ENCODE results near the gene XYLT1.
"Not testable (repeated sequence)": the region's sequence is repeated elsewhere in the genome, so short reads cannot be mapped to it uniquely, and the experiment has no call there.

The XYLT1 gene

DNA sequence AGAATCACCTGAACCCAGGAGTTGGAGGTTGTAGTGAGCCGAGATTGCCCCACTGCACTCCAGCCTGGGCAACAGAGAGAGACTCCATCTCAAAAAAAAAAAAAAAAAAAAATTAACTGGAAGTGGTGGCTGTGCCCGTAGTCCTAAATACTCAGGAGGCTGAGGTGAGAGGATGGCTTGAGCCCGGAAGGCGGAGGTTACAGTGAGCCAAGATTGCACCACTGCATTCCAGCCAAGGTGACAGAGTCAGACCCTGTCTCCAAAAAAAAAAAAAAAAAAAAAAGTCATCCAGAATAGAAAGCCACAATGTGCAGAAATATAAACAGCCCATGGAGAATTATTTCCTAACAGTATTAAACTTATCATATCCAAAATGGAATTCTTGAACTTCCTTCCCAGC, 11.6 kb upstream of the XYLT1 start:
- not testable (repeated sequence) for DNase-seq

DNA sequence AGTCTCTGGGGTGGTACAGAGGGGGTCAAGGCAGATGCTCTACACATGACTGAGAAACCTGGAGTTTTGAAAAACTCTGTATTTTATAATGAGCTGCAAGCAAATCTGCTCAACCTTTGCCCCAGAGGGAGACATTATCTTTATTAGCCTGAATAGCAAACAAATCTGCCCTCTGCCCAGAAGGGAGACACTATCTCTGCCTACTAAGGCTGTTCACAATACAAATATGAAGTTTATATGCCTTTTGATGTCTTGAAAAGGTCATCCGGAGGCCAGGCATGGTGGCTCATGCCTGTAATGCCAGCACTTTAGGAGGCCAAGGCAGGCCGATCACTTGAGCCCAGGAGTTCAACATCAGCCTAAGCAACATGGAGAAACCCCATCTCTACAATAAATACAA, 11.0 kb upstream of the XYLT1 start:
- no peak for DNase-seq

- DNase-seq, result not testable (repeated sequence)
Measured at GRCh38 chr16:17477260-17477545, 6.4 kb upstream of the XYLT1 start.

DNA sequence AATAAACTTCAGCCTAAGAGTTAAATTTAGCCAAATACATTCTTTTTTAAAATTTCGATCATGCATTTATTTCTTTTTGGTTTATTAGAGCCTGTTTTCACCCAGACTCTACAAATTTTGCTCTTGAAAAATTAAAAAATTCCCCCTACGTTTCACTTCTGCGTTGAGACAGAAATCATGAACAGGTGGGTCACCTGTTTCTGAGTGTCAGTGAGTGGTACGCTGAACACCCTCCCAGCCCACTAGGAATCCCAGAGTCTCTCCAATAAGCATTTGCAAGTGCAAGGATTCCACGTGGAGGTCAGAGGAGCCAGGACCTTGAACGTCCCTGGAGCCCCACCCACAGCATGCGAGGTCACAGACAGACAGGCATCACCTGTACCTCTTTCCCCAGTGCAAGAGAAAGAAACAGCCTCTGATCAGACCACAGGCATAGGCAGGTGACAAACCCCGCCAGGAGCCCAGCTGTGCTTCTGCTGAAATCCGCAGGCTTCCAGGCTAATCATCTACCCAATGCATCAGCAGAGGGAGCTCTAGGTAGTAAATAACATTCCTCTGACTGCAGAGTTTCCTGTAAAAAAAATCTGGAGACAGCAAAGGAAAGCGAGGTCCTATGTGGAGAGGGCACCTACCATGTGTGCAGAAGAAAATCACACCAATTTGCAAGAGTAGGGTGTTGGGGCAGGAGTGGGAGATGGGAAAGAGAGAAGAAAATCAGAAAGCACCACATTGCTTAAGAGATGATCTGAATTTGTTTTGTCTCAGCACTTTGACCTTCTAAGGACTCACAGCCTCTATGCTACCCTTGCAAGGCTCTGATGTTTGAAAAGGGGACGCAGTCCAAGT, 5.9 kb upstream of the XYLT1 start:
- DNase-seq, result peak; percentile 17

- no peak for DNase-seq
Measured at GRCh38 chr16:17475104-17475503, 4.3 kb upstream of the XYLT1 start.

DNA sequence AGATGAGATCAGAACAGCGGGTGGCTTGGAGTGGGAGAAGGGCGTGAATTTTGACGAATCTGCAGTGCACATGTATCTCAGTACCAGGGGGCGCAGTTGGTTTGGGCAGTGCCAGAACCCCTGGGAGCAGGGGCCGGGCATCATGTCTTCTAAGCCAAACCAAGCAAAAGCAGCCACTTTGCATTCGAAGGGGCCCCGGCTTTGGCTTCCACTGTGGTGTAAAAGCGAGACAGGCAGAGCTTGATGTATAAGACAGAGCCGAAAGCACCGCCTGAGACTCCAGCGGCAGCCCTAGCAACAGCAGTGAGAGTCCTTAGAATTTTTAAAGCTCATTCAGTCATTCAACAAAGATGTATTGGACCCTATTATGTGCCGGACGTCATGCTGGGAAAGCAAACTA, 3.8 kb upstream of the XYLT1 start:
- DNase-seq, result no peak

DNA sequence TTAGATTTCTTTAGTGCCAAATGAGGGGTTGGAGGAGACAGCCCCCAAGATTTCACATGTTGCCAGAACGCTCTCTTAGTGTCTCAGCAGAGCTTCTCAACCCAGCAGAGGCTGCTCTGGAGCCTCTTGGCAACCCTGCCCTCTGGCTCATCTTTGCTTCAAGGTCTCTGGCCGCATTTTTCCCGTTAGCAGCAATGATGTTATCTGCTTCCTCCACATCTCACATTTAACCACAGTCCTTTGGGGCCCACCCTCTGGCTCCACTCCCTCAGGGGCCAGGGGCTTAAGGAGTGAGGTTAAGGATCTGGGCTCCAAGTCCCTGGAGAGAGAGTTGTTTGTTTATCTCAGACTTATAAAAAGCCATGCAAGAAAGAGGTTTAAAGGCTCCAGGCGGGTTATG, 3.3 kb upstream of the XYLT1 start:
- no peak for DNase-seq

- DNase-seq, result no peak
Measured at GRCh38 chr16:17471719-17472461, 1.1 kb upstream of the XYLT1 start.

DNA sequence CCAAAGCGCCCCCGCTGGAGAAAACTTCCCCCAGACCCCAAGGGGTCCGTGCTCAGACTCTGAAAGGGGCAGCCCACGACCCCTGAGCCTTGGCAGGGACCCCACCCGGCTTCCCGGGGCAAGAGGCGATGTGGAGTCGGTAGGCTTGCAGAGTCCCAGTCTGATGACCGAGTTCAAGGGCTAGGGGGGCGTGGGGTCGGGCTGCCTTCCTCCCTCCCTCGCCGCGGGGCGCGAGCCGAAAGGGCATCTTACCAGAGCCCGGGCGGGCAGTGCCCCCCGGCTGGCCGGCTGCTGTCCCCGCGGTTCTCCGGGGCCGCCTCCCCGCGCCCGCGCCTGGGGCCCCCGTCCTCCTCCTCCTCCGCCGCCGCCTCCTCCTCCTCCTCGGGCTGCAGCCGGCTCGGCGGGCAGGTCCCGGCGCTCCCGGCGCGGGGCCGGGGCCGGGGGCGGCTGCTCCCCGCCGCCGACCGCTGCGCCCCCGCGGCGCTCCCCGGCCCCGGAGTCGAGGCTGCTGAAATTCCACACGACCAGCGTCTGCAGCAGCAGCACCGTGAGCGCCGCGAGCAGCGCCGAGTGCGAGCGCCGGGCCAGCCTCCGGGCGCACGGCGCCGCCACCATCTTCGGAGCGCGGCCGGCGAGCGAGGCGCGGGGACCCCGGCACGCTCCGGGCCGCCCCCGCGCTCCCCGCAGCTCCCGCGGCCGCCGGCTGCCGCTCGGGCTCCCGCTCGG, 415 bp downstream of the XYLT1 start:
- DNase-seq, result no peak

GRCh38 chr16:17469741-17470181, 999 bp downstream of the XYLT1 start:
- no peak for DNase-seq

DNA sequence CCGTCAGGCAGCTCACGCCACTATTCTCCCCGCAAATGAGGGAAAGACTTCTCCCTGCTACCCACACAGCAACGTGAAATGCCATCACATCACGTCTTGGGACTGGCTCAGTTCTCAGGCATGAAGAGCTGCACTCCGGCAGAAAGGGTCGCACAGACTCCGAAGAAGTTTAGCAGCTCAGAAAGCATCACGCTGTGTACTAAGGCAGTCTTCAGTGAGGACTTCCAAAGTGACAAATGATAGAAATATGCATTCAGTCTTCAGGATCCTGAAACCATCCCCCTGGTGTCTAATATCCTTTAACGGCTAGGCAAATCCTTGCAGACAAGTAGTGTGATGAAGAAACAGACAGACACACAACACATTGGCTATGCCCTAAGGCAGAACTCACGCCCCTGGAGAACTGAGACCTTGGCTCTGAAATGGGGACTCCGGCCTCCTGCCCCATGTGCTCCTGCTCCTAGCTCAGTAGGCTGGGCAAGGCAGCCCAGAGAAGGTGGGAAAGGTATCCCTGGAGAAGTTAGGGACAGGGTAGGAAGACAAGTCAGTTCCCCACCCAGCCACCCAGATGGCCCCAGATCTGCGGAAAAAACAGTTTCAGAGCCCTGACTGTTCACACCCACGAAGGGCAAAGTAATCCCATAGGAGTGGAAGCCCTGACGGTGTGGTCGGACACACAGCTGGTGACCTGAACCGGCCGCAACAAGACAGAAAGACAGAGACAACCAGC, 1.6 kb downstream of the XYLT1 start:
- no peak for DNase-seq

DNA sequence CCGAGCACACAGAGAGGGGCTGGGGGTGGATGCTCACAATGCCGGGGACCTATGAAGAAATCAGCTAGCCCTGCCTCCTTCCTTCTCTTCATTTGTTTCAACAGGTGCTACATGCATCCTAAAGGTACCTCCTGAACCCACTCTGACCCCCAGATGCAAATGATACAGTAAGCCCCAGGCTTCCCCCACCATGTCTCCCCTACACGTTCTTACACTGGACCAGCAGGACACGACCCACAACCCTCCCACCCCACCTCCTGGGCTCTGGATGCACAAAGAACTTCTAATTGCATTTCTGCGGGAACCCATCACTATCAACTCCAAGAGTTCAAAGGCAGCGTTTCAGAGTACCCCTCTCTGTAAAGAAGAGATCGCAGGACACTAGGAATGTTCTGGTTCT, 2.1 kb downstream of the XYLT1 start:
- no peak for DNase-seq

DNA sequence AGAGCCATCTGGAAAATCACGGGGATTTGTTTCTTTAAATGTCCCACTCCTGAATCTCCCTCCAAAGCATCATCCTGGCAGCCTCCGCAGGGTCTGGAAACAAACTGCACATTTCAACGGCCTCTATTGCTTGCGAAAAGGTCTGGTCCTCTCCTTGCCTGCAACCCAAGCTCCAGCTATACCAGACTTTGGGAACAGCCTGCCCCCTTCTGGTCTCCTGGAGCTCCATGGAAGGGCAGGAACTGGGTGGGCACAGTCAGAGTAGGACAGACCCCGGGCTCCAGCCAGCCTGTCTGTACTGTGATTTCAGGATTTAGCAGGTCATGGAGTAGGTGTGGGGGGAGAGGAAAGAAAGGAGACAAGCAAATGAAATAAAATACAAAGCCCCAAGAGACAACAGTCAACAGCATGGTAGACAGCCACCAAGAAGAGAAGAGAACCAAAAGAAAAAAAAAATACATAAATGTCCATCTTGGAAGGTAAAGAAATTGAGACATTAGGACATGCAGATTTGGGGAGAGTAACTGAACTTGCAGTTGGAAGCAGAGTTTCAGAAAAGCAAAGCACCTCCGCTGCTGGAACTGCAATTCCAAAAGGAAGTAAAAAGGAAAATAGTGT, 2.7 kb downstream of the XYLT1 start:
- peak; percentile 3 for DNase-seq

GRCh38 chr16:17466876-17467275, 3.9 kb downstream of the XYLT1 start:
- no peak for DNase-seq

GRCh38 chr16:17465460-17465859, 5.3 kb downstream of the XYLT1 start:
- DNase-seq, result no peak

DNA sequence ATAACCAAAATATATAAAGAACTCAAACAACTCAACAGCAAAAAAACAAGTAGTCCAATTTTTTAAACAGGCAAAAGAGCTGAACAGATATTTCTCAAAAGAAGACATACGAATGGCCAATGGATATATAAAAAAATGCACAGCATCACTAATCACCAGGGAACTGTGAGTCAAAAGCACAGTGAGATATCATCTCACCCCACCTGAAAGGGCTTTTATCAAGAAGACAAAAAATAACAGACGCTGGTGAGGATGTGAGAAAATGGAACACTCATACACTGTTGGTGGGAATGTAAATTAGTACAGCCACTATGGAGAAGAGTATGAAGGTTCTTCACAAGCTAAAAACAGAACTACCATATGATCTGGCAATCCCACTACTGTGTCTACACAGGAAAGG, 7.4 kb downstream of the XYLT1 start:
- DNase-seq, result no peak

DNA sequence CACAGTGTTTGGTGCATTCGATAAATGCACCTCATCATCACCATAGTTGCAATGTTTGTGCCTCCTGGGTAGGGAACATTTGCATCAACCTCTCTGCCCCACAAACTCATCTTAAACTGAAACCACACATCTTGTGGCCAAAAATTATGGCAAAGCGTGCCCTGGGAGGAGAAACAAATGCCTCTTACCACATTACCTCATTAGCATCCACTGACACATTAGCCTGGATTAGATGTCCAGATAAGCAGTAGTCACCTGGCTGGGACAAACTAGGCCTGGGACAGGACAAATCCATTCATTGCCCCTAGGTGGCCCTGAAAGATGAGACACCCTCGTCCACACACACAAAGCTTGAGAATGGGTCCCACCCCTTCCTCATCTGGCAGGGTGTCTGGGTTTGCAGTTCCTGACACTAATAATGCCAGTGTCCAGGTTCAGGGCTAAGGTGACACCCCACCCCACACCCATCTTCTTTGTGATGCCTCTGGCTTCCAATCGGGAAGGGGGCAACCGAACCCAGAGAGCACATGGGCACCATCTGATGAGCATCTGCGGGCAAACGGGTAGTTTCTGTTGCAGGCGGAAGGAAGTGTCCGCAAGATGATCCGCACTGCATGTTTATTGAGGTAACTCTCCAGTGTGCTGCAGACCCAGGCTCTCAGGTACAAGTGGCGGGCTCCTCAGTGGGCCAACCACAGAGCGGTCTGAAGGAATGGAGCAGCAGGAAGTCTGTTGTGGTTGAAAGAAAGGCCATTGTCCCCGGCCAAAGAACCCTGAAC, 8.6 kb downstream of the XYLT1 start:
- no peak for DNase-seq

DNA sequence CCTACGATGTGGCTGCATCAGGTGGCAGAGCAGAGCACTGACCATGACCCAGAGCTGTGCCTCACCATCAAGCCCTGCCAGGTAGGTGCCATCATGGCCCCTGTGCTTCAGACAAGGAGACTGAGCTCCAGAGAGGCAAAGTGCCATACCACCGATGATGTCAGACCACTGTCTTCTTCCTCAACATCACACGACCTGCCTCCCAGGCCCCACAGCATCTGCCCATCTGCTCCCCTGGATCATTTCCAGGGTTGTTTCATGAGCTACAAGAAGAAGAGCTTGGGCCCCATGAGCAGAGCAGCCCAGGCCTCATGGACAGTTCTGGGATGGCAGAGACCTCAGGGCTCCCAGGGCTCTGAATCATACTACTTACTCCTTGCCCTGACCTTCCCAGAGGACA, 9.9 kb downstream of the XYLT1 start:
- DNase-seq, result no peak

DNA sequence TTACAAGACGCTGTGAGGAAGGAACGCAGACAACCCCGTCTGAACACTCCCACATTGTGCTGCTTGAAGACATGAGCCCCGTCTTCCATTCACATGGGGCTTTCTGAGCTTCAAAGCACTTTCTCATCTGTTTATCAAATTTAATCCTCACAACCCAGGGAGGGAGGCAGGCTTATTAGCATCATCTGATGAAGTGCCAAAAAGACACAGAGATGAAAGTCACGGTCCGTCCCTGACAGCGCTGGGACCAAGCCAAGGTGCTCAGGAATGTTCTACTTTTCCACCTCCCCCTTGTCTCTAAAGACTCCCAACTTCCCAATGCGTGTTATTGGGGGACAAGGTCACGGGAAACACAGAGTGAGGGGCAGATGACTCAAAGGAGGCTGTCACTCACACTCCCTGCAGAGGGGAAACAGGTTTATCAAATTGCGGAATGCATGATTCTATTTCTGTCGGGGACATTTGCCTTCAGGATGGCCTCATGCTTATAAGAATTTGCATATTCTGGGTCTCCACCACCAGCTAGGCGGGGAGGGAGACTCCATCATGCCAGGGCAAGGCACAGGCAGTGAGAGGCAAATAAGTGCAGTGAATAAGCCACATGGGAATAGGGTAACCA, 10.7 kb downstream of the XYLT1 start:
- no peak for DNase-seq

DNA sequence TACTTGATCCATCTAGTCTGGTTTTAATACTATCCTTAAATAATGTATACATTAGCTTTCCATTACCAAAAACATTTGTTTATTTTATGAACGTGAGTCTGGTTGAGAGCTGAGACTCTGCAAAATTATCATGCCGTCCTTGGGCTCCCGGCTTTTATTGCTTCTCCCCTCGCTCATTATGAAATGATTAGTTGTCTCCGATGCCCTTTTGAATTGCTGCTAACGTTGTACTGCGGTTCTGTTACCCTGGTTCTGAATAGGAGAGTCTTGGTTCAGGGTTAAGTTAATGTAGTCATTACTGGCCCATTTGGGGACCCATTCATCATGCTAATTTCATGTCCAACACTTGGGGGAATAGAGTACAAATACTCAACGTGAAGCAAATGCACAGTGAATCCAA, 12.8 kb downstream of the XYLT1 start:
- DNase-seq, result no peak

GRCh38 chr16:17457513-17457912, 13.2 kb downstream of the XYLT1 start:
- no peak for DNase-seq
